ENCODE data around the gene TMEM135.
"Not testable (repeated sequence)": the region's sequence is repeated elsewhere in the genome, so short reads cannot be mapped to it uniquely, and the experiment has no call there.

Gene TMEM135

DNA sequence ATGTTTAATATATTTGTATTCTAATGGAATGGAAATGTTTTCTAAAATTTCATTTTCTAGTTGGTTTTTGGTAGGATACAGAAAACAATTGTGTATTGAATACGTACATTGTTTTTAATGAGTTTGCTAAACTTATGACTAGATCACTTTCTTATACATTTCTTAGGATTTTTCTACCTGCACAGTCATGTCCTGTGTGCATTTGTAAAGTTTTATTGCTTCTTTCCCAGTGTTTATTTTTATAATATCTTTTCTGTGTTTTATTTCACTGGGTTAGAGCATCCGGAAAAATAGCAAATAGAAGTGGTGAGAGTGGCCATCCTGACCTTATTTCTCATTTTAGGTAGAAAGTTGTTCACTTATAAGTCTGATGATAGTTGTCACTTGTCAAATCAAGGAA lies 103.6 kb downstream of the TMEM135 start:
- Histone ChIP-seq H3K27me3 (ENCODE audit: insufficient read depth, low read depth, severe bottlenecking) (no peaks in the 10 kb centered on the region), H3K4me3 (ENCODE audit: low read depth, low read length) (no peak overlapping the region), H3K36me3 (no peaks in the 10 kb centered on the region; the same call in 1 of the 2 replicates), H3K9me3 (ENCODE audit: severe bottlenecking) (peaks cover 3% of the 10 kb centered on the region), H3K27ac (no peak overlapping the region)
- DNase-seq = no peak
- TF ChIP-seq, protein P1, sequence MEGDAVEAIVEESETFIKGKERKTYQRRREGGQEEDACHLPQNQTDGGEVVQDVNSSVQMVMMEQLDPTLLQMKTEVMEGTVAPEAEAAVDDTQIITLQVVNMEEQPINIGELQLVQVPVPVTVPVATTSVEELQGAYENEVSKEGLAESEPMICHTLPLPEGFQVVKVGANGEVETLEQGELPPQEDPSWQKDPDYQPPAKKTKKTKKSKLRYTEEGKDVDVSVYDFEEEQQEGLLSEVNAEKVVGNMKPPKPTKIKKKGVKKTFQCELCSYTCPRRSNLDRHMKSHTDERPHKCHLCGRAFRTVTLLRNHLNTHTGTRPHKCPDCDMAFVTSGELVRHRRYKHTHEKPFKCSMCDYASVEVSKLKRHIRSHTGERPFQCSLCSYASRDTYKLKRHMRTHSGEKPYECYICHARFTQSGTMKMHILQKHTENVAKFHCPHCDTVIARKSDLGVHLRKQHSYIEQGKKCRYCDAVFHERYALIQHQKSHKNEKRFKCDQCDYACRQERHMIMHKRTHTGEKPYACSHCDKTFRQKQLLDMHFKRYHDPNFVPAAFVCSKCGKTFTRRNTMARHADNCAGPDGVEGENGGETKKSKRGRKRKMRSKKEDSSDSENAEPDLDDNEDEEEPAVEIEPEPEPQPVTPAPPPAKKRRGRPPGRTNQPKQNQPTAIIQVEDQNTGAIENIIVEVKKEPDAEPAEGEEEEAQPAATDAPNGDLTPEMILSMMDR (IDR thresholded peaks at IDR 0.05; ENCODE audit: low read depth, low read length) = no peak

DNA sequence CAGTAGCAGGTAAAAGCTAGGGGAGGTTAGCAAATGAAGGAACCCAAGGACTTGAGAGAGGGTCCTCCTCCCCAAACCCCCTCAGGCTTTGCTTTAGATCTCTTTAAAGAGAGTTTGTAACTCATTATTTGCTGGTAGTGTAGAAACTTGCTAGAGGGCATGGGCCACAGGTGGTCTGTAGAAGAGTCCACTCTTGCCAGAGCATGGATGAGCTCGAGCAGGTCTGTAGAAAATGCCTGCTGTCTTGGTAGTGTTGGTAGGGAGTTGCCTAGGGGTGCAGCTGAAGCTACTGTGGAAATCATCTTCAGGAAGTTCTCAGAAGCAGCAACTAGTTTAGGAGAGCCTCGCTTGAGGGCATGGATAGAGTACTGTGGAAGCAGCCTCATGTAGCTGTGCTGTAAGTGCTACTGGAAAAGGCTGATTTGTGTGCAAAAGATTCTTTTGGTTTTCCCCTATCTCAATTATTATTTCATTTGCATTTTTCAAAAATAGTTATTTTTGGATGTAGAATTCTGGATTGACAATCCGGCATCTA lies 104.3 kb downstream of the TMEM135 start:
- H3K4me3 ChIP-seq (ENCODE audit: low read depth, low read length) = no peak overlapping the region
- no peak for DNase-seq
- H3K9me3 ChIP-seq (ENCODE audit: severe bottlenecking) = peaks cover 3% of the 10 kb centered on the region
- H3K27ac ChIP-seq = no peak overlapping the region
- H3K27me3 ChIP-seq (ENCODE audit: insufficient read depth, low read depth, severe bottlenecking) = no peaks in the 10 kb centered on the region
- H3K36me3 ChIP-seq = no peaks in the 10 kb centered on the region; the same call in 1 of the 2 replicates
- TF ChIP-seq, protein P1 (IDR thresholded peaks at IDR 0.05; ENCODE audit: low read depth, low read length) = no peak

DNA sequence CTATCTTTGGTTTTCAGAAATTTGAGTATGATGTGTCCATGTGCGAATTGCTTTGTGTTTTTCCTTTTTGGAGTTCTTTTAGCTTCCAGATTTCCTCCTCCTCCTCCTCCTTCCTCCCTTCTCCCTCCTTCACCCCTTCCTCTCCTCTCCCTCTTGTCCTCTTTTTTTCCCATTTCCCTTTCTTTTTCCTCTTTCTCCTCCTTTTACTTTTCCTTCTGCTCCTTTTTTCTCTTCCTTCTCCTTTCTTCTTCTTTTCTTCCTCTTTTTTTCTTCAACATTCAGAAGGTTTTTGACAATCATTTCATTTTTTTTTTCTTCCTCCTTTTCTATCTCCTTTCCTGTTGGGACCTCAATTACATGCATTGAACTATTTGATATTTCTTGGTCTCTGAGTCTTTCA lies 104.9 kb downstream of the TMEM135 start:
- DNase-seq = no peak
- peaks cover 3% of the 10 kb centered on the region for H3K9me3 ChIP-seq (ENCODE audit: severe bottlenecking)
- no peak overlapping the region for H3K4me3 ChIP-seq (ENCODE audit: low read depth, low read length)
- H3K27ac ChIP-seq = no peak overlapping the region
- H3K36me3 ChIP-seq = no peaks in the 10 kb centered on the region; the same call in 1 of the 2 replicates
- TF ChIP-seq, protein P1 (IDR thresholded peaks at IDR 0.05; ENCODE audit: low read depth, low read length) = no peak
- H3K27me3 ChIP-seq (ENCODE audit: insufficient read depth, low read depth, severe bottlenecking) = no peaks in the 10 kb centered on the region

DNA sequence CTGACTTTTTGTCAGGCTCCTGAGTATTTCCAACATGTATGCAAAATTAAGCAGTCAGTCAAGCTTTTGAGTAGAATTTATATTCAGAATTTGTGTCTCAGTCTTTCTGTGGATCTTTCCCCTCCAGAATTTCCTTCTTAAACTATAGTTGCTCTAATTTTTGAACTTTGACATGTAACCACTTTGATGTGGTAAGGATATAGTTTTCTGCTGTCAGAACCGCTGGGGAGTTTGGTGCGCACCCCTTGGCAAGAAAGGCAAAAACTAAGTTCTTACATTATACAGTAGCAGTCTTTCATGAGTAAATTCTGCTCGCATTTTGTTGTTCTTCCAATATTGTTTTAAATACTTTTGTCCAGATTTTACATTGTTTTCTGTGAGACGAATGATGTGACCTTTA lies 105.9 kb downstream of the TMEM135 start:
- DNase-seq = no peak
- Histone ChIP-seq H3K36me3 (no peaks in the 10 kb centered on the region; the same call in 1 of the 2 replicates), H3K27ac (no peak overlapping the region), H3K4me3 (ENCODE audit: low read depth, low read length) (no peak overlapping the region), H3K27me3 (ENCODE audit: insufficient read depth, low read depth, severe bottlenecking) (no peaks in the 10 kb centered on the region), H3K9me3 (ENCODE audit: severe bottlenecking) (peaks cover 3% of the 10 kb centered on the region)
- TF ChIP-seq, protein P1 (IDR thresholded peaks at IDR 0.05; ENCODE audit: low read depth, low read length) = no peak

DNA sequence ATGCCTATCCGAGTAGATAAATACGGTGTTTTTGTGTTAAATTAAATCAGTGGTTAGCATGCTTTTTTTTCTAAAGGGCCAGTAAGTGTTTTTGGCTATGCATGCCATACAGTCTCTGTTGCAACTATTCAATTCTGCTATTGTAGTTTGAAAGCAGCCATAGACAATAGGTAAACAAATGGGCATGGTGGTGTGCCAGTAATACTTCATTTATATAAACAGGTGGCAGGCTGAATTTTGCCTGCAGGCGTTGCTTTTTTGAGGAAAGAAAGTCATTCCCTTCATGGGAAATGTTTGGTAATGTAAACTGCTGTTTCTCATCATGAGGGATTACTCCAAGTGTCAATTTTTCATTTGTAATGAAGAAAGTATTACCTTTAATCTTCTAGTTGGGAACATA lies 106.5 kb downstream of the TMEM135 start:
- TF ChIP-seq, protein P1 (IDR thresholded peaks at IDR 0.05; ENCODE audit: low read depth, low read length) = no peak
- Histone ChIP-seq H3K9me3 (ENCODE audit: severe bottlenecking) (peaks cover 3% of the 10 kb centered on the region), H3K36me3 (no peaks in the 10 kb centered on the region), H3K27ac (no peak overlapping the region), H3K4me3 (ENCODE audit: low read depth, low read length) (no peak overlapping the region), H3K27me3 (ENCODE audit: insufficient read depth, low read depth, severe bottlenecking) (no peaks in the 10 kb centered on the region)
- DNase-seq = no peak

DNA sequence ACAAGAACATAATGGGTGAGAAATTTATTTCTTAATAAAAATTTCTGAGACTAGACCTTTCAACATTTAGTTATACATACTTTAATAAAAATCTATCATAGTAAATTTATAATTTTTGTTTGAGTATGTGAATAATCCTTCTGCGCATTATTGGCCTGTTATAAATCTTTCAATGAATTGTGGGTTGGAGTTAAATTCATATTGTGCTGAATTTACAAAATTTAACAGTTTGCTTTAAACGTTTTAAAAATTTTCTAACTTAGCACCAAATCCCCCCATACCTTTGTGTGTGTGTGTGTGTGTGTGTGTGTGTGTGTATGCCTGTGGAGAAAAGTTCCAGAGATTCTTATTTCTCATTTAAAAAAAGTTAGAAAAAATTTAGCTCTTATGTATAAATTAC lies 111.0 kb downstream of the TMEM135 start:
- H3K36me3 ChIP-seq = no peaks in the 10 kb centered on the region
- TF ChIP-seq, protein P1 (IDR thresholded peaks at IDR 0.05; ENCODE audit: low read depth, low read length) = no peak
- no peak for DNase-seq
- H3K9me3 ChIP-seq (ENCODE audit: severe bottlenecking) = no peaks in the 10 kb centered on the region
- no peak overlapping the region for H3K27ac ChIP-seq
- H3K4me3 ChIP-seq (ENCODE audit: low read depth, low read length) = no peak overlapping the region
- no peaks in the 10 kb centered on the region for H3K27me3 ChIP-seq (ENCODE audit: insufficient read depth, low read depth, severe bottlenecking)

DNA sequence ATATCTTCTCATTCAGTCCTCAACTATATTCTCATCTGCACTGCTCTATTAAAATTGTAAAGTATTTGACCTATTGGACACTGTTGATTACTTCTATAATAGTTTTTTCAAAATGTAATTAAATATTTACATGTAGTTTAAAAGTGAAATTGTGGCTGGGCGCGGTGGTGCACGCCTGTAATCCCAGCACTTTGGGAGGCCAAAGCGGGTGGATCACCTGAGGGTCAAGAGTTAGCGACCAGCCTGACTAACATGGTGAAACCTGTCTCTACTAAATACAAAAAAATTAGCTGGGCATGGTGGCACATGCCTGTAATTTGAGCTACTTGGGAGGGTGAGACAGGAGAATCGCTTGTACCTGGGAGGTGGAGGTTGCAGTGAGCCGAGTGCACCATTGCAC lies 112.0 kb downstream of the TMEM135 start:
- H3K36me3 ChIP-seq; H3K27ac ChIP-seq; H3K27me3 ChIP-seq (ENCODE audit: insufficient read depth, low read depth, severe bottlenecking); H3K4me3 ChIP-seq (ENCODE audit: low read depth, low read length); DNase-seq; H3K9me3 ChIP-seq (ENCODE audit: severe bottlenecking): not testable (repeated sequence)

All from WERI-Rb-1 (cell line).